ENCODE results near the gene STAT4.

The STAT4 gene

DNA sequence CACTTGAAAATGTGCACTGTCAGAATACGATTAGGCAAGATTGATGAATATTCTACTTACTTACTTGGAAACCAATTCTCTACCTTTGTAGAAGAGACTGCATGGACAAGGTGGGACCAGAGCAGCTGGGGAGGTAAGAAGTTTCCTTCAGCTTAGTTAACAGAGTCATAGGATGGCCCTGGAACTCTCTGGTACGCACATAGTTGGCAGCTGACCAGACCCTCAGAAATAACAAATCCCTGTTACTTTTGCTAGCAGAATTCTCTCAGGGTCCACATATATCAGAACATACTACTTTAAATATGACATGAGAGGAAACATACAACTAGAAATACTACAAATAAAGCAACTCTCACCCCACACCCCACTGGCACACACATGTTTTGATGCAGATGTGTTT is 112.1 kb downstream of the STAT4 start:
- Histone ChIP-seq H3K27me3 (replicated peaks; ENCODE audit: control insufficient read depth, insufficient read depth, low read length, poor library complexity, severe bottlenecking) (no peaks in the 10 kb centered on the region), H3K36me3 (ENCODE audit: control insufficient read depth, insufficient read depth, low read length) (peaks cover 27% of the 10 kb centered on the region), H3K4me3 (ENCODE audit: insufficient read depth, low read depth, low read length, poor library complexity, severe bottlenecking) (no peak overlapping the region), H3K9me3 (ENCODE audit: control insufficient read depth, low read length) (no peaks in the 10 kb centered on the region), H3K27ac (ENCODE audit: insufficient read depth, low read length, poor library complexity, severe bottlenecking) (peak overlapping the region; percentile 41), H3K4me1 (ENCODE audit: control insufficient read depth, insufficient read depth, low read length, poor library complexity, severe bottlenecking) (peaks cover 13% of the 10 kb centered on the region)
- DNase-seq, result no peak

DNA sequence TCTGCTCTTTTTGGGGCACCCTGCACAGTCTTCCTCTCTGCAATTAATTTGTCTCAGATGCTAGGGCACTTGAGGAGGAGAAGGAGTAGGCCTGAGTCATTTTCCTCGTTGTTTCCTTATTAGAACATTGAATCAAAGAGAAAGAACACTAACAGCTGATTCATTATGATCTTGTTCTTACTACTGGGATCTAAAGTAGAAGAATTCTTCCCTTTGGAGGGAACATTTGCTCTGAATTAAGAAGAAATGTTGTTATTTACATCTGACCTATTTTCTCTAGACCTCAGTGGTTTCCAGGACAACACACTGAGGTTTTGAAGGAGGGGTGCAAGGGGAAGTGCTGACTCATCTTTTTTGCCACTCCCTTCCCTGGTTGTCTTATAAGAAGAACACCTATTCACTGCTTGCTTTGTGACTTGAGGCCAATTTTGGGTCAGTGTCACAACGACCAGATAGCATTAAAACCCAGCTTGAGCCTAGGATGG is 112.5 kb downstream of the STAT4 start:
- Histone ChIP-seq H3K36me3 (ENCODE audit: control insufficient read depth, insufficient read depth, low read length) (peaks cover 32% of the 10 kb centered on the region), H3K4me1 (ENCODE audit: control insufficient read depth, insufficient read depth, low read length, poor library complexity, severe bottlenecking) (peaks cover 13% of the 10 kb centered on the region), H3K27ac (ENCODE audit: insufficient read depth, low read length, poor library complexity, severe bottlenecking) (peak overlapping the region; percentile 49), H3K27me3 (replicated peaks; ENCODE audit: control insufficient read depth, insufficient read depth, low read length, poor library complexity, severe bottlenecking) (no peaks in the 10 kb centered on the region), H3K9me3 (ENCODE audit: control insufficient read depth, low read length) (no peaks in the 10 kb centered on the region), H3K4me3 (ENCODE audit: insufficient read depth, low read depth, low read length, poor library complexity, severe bottlenecking) (no peak overlapping the region)
- DNase-seq, result peak in 1 of 3 donors; percentile 34

- Histone ChIP-seq H3K27me3 (replicated peaks; ENCODE audit: control insufficient read depth, insufficient read depth, low read length, poor library complexity, severe bottlenecking) (no peaks in the 10 kb centered on the region), H3K4me1 (ENCODE audit: control insufficient read depth, insufficient read depth, low read length, poor library complexity, severe bottlenecking) (peaks cover 13% of the 10 kb centered on the region), H3K27ac (ENCODE audit: insufficient read depth, low read length, poor library complexity, severe bottlenecking) (no peak overlapping the region), H3K4me3 (ENCODE audit: insufficient read depth, low read depth, low read length, poor library complexity, severe bottlenecking) (no peak overlapping the region), H3K36me3 (ENCODE audit: control insufficient read depth, insufficient read depth, low read length) (peaks cover 41% of the 10 kb centered on the region), H3K9me3 (ENCODE audit: control insufficient read depth, low read length) (no peaks in the 10 kb centered on the region)
- DNase-seq, result no peak
Observed at GRCh38 chr2:191037351-191037750, 113.4 kb downstream of the STAT4 start.

DNA sequence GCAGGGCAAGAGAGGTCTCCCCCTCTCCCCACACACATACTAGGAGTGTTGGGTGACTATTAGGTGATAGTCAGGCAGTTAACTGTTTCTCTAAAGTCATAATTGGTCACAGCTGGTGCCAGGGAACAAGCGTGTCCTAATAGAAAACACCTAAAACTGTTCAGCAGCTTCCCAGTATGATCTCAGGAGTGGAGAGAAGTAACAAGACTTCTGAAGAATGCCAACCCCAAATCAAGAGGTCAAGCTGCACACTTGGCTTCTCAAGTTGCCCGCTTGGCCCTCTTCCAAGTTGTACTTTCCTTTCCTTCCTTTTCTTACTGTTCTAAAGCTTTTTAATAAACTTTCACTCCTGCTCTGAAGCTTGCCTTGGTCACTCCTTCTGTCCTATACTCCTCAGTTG is 114.4 kb downstream of the STAT4 start:
- no peak overlapping the region for H3K4me3 ChIP-seq (ENCODE audit: insufficient read depth, low read depth, low read length, poor library complexity, severe bottlenecking)
- DNase-seq, result no peak
- H3K9me3 ChIP-seq (ENCODE audit: control insufficient read depth, low read length), result no peaks in the 10 kb centered on the region
- no peak overlapping the region for H3K27ac ChIP-seq (ENCODE audit: insufficient read depth, low read length, poor library complexity, severe bottlenecking)
- peaks cover 48% of the 10 kb centered on the region for H3K36me3 ChIP-seq (ENCODE audit: control insufficient read depth, insufficient read depth, low read length)
- H3K4me1 ChIP-seq (ENCODE audit: control insufficient read depth, insufficient read depth, low read length, poor library complexity, severe bottlenecking), result peaks cover 13% of the 10 kb centered on the region
- no peaks in the 10 kb centered on the region for H3K27me3 ChIP-seq (replicated peaks; ENCODE audit: control insufficient read depth, insufficient read depth, low read length, poor library complexity, severe bottlenecking)

DNA sequence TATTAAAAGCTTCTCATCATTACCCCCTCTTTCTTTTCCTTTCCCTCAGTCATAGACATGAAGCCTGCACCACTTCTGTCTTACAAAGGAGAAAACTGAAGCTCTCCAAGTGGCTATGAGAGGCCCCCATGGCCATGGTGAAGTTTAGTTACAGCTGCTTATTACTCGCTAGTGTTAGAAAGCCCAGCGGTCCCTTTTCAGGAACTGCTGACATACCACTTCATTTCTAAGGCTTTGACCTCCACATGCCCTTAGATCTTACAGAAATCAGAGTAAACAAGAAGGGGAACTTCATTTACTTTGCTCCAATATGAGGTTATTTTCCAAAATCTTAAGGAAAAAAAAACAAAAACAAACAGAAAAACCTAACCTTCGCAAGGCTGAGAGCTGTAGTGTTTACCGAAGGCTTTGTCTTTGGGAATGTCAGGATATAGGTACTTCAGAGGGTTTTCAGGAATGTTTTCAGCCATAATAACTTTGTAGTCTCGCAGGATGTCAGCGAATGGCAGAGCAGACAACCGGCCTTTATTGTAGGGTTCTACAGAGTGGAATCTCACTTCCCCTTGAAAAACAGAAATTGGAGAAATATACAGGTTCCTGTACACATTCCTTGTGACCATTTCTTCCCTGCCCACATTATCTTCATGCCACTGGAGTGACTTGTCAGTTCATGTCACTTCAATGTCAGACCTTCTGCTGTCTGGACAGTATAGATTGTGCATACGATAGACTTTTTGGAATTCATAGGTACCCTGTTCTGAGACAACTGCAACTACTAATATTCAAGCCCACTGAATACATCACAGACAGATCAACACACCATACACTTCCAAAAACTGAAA is 118.0 kb downstream of the STAT4 start:
- Histone ChIP-seq H3K36me3 (ENCODE audit: control insufficient read depth, insufficient read depth, low read length) (peaks cover 48% of the 10 kb centered on the region), H3K27ac (ENCODE audit: insufficient read depth, low read length, poor library complexity, severe bottlenecking) (no peak overlapping the region)

DNA sequence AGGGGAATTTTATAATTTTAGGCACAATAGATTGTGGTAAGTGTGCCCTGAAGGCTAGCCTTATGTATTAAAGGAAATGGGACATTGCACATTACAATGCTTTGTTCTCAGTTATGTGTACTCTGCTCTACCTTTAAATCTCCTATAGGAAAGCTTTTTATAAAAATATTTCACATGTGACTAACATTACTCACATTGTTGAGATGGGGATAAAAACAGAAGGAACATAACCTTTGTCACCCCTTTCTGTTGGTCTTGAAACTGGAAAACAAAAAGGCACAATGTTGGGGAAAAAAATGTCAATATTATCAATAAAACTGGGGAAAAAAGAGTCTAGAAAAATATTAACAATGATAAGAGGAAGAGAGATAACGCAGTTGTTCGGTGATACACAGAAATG is 119.5 kb downstream of the STAT4 start:
- Histone ChIP-seq H3K9me3 (ENCODE audit: control insufficient read depth, low read length) (no peaks in the 10 kb centered on the region), H3K27ac (ENCODE audit: insufficient read depth, low read length, poor library complexity, severe bottlenecking) (no peak overlapping the region), H3K4me3 (ENCODE audit: insufficient read depth, low read depth, low read length, poor library complexity, severe bottlenecking) (no peak overlapping the region), H3K4me1 (ENCODE audit: control insufficient read depth, insufficient read depth, low read length, poor library complexity, severe bottlenecking) (peaks cover 16% of the 10 kb centered on the region), H3K27me3 (replicated peaks; ENCODE audit: control insufficient read depth, insufficient read depth, low read length, poor library complexity, severe bottlenecking) (no peaks in the 10 kb centered on the region), H3K36me3 (ENCODE audit: control insufficient read depth, insufficient read depth, low read length) (peaks cover 36% of the 10 kb centered on the region)
- DNase-seq, result no peak

More for the DNA sequence above, 118.0 kb downstream of the STAT4 start:
- Histone ChIP-seq H3K9me3 (ENCODE audit: control insufficient read depth, low read length) (no peaks in the 10 kb centered on the region), H3K4me1 (ENCODE audit: control insufficient read depth, insufficient read depth, low read length, poor library complexity, severe bottlenecking) (peaks cover 16% of the 10 kb centered on the region), H3K4me3 (ENCODE audit: insufficient read depth, low read depth, low read length, poor library complexity, severe bottlenecking) (no peak overlapping the region), H3K27me3 (replicated peaks; ENCODE audit: control insufficient read depth, insufficient read depth, low read length, poor library complexity, severe bottlenecking) (no peaks in the 10 kb centered on the region)
- DNase-seq, result no peak

- Histone ChIP-seq H3K27ac (ENCODE audit: insufficient read depth, low read length, poor library complexity, severe bottlenecking) (no peak overlapping the region), H3K9me3 (ENCODE audit: control insufficient read depth, low read length) (no peaks in the 10 kb centered on the region), H3K4me1 (ENCODE audit: control insufficient read depth, insufficient read depth, low read length, poor library complexity, severe bottlenecking) (peaks cover 16% of the 10 kb centered on the region), H3K4me3 (ENCODE audit: insufficient read depth, low read depth, low read length, poor library complexity, severe bottlenecking) (no peak overlapping the region), H3K36me3 (ENCODE audit: control insufficient read depth, insufficient read depth, low read length) (peaks cover 33% of the 10 kb centered on the region), H3K27me3 (replicated peaks; ENCODE audit: control insufficient read depth, insufficient read depth, low read length, poor library complexity, severe bottlenecking) (no peaks in the 10 kb centered on the region)
- DNase-seq, result no peak
Observed at GRCh38 chr2:191030521-191031154, 120.2 kb downstream of the STAT4 start.

DNA sequence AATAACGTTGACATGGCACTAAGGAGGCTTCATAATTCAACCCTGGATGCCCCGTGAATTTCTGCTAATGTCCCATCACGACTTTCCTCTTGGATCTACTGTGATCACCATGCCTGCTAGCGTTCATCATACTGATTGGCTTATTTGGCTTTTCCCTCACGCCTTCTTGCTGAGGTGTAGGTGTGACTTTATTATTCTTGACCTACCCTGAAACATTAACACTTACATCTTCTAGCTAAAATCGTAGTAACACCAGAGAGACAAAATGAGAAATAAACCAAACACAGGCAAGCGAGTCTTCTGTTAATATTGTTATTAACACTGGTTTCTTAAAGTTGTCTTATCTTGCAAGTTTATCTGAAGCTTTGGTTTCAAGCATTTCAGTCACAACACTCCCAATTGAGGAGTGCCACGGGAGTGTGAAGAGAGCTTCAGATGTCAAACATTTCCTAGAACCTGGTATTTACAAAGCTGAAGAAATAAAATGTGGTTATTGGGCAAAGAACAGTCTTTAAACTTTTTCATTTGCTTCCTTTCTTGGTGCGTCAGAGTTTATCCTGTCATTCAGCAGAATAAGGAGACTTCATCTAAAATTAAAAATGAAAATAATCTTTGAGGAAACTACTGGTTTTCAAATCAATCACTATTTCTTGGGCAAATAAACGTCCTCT is 121.4 kb downstream of the STAT4 start:
- no peak for DNase-seq
- peaks cover 16% of the 10 kb centered on the region for H3K4me1 ChIP-seq (ENCODE audit: control insufficient read depth, insufficient read depth, low read length, poor library complexity, severe bottlenecking)
- no peak overlapping the region for H3K4me3 ChIP-seq (ENCODE audit: insufficient read depth, low read depth, low read length, poor library complexity, severe bottlenecking)
- H3K36me3 ChIP-seq (ENCODE audit: control insufficient read depth, insufficient read depth, low read length), result peaks cover 22% of the 10 kb centered on the region
- no peak overlapping the region for H3K27ac ChIP-seq (ENCODE audit: insufficient read depth, low read length, poor library complexity, severe bottlenecking)
- no peaks in the 10 kb centered on the region for H3K9me3 ChIP-seq (ENCODE audit: control insufficient read depth, low read length)
- no peaks in the 10 kb centered on the region for H3K27me3 ChIP-seq (replicated peaks; ENCODE audit: control insufficient read depth, insufficient read depth, low read length, poor library complexity, severe bottlenecking)

DNA sequence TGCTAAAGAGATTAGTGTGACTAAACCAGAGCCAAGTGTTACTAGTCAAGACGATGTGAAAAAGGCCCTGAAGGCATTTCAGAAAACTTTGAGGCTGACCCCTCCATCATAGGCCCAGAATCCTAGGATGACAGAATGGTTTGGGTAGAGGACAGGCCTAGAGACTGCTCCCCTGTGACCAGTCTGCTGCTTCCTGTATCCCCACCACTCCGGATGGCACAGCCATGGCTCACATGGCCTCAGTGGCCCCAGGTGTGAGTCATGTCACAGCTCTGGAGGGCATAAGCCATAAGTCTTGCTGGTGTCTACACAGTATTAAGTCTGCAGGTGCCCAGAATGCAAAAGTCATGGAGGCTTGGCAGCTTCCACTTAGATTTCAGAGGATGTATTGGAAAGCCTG is 124.4 kb downstream of the STAT4 start:
- DNase-seq, result no peak
- H3K27ac ChIP-seq (ENCODE audit: insufficient read depth, low read length, poor library complexity, severe bottlenecking), result no peak overlapping the region
- no peaks in the 10 kb centered on the region for H3K9me3 ChIP-seq (ENCODE audit: control insufficient read depth, low read length)
- no peaks in the 10 kb centered on the region for H3K36me3 ChIP-seq (ENCODE audit: control insufficient read depth, insufficient read depth, low read length)
- H3K4me3 ChIP-seq (ENCODE audit: insufficient read depth, low read depth, low read length, poor library complexity, severe bottlenecking), result no peak overlapping the region
- peaks cover 40% of the 10 kb centered on the region for H3K4me1 ChIP-seq (ENCODE audit: control insufficient read depth, insufficient read depth, low read length, poor library complexity, severe bottlenecking)
- no peaks in the 10 kb centered on the region for H3K27me3 ChIP-seq (replicated peaks; ENCODE audit: control insufficient read depth, insufficient read depth, low read length, poor library complexity, severe bottlenecking)

DNA sequence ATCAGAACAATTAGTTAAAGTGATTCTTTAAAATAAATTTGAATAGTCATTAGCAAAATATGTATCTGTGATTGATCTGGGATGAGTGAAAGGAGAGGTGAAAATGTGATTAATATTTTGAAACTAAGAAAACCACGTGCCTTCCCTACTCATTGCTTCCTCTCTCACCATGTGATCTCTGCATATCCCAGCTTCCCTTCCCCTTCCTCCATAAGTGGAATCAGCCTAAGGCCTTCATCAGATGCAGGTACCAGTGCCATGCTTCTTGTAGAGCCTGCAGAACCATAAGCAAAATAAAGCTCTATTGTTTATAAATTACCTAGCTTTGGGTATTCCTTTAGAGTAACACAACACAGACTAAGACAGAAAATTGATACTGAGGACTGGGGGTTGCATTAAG is 125.7 kb downstream of the STAT4 start:
- no peaks in the 10 kb centered on the region for H3K9me3 ChIP-seq (ENCODE audit: control insufficient read depth, low read length)
- no peak for DNase-seq
- H3K27ac ChIP-seq (ENCODE audit: insufficient read depth, low read length, poor library complexity, severe bottlenecking), result no peak overlapping the region
- no peaks in the 10 kb centered on the region for H3K36me3 ChIP-seq (ENCODE audit: control insufficient read depth, insufficient read depth, low read length)
- peaks cover 42% of the 10 kb centered on the region for H3K4me1 ChIP-seq (ENCODE audit: control insufficient read depth, insufficient read depth, low read length, poor library complexity, severe bottlenecking)
- H3K27me3 ChIP-seq (replicated peaks; ENCODE audit: control insufficient read depth, insufficient read depth, low read length, poor library complexity, severe bottlenecking), result no peaks in the 10 kb centered on the region
- H3K4me3 ChIP-seq (ENCODE audit: insufficient read depth, low read depth, low read length, poor library complexity, severe bottlenecking), result no peak overlapping the region
